Measurements from ENCODE around the gene TSPAN10. TPM values are rescaled to one million over a fixed set of nuclear protein-coding genes. Genes with fewer than 3 reads are reported as not detected.

The TSPAN10 gene
- total RNA-seq, 1 experiment from 2014 or later, result 1.2 TPM

GRCh38 chr17:81656118-81656743, 19.2 kb downstream of the TSPAN10 start, which contains the start of gene PDE6G:
TSS of gene PDE6G (minus strand) at chr17:81656542. CDS start at chr17:81653305, 3,237 bp downstream.
- DNase-seq, result no peak
- peaks cover 3% of the 10 kb centered on the region; the same call in 1 of the 2 replicates for H3K4me1 ChIP-seq (ENCODE audit: insufficient read depth, low read length)
- no peak within 1 kb of the TSS for H2BK20ac ChIP-seq (ENCODE audit: low read depth, low read length, poor library complexity, severe bottlenecking)
- H2BK12ac ChIP-seq (ENCODE audit: insufficient read length, low read depth, low read length), result no peak within 1 kb of the TSS
- no peak within 1 kb of the TSS for H3K18ac ChIP-seq (ENCODE audit: insufficient read length, low read depth, low read length)
- H3K4ac ChIP-seq (ENCODE audit: low read depth, low read length), result no peak within 1 kb of the TSS
- H3K14ac ChIP-seq (ENCODE audit: insufficient read depth, low read length), result no peak within 1 kb of the TSS; the same call in 1 of the 2 replicates
- no peak within 1 kb of the TSS for H2BK15ac ChIP-seq (ENCODE audit: low read depth, low read length)
- no peak for TF ChIP-seq CTCF (conservative IDR thresholded peaks at IDR 0.05)
- H3K4me2 ChIP-seq (ENCODE audit: insufficient read depth, insufficient read length, low read length), result no peak within 1 kb of the TSS
- H4K91ac ChIP-seq (ENCODE audit: insufficient read length, low read depth, low read length), result no peak within 1 kb of the TSS
- H2BK120ac ChIP-seq (ENCODE audit: low read depth, low read length, poor library complexity, severe bottlenecking), result no peak within 1 kb of the TSS
- H3K23me2 ChIP-seq (ENCODE audit: insufficient read length, low read depth, low read length, poor library complexity, severe bottlenecking), result peaks cover 4% of the 10 kb centered on the region
- no peaks in the 10 kb centered on the region for H3K79me2 ChIP-seq (ENCODE audit: insufficient read depth, low read length)
- Mint-ChIP-seq H3K9me3 (no peaks in the 10 kb centered on the region; a peak in 1 of 5 replicates), H3K27me3 (ENCODE audit: low read depth) (peaks cover 2% of the 10 kb centered on the region; the same call in 1 of the 2 replicates), H3K4me1 (peaks cover 10 to 17% of the 10 kb centered on the region in 2 experiments), H3K36me3 (ENCODE audit: insufficient read depth in 1 of 3, low read depth in 3 of 3) (no peaks in the 10 kb centered on the region), H3K27ac (peak within 1 kb of the TSS in 1 of 3 experiments; percentile 82; a peak in 1 of 7 replicates), H3K4me3 (no peak within 1 kb of the TSS; a peak in 1 of 5 replicates)
- no CpG with 5 or more reads among the region's 15 CpGs for WGBS (ENCODE audit: extremely low coverage, insufficient read length, low lambda C conversion rate)
- no peaks in the 10 kb centered on the region for H3K9me3 ChIP-seq (ENCODE audit: control insufficient read depth, low read depth, low read length)
- H2AK5ac ChIP-seq (ENCODE audit: insufficient read length, low read length), result no peak within 1 kb of the TSS
- H2AFZ ChIP-seq (ENCODE audit: low read length), result no peak within 1 kb of the TSS
- no peak within 1 kb of the TSS for H3K9ac ChIP-seq (ENCODE audit: extremely low read depth, insufficient read length, low read length)
- H3T11ph ChIP-seq (ENCODE audit: low read length), result no peak within 1 kb of the TSS
- no peak within 1 kb of the TSS for H3K56ac ChIP-seq (ENCODE audit: insufficient read length, low read depth, low read length)
- no peak within 1 kb of the TSS for H2BK5ac ChIP-seq (ENCODE audit: insufficient read length, low read length)
- H3K27ac ChIP-seq (ENCODE audit: insufficient read length, low read depth, low read length), result no peak within 1 kb of the TSS
- H3K79me1 ChIP-seq (ENCODE audit: insufficient read depth, low read depth, low read length, poor library complexity, severe bottlenecking), result no peaks in the 10 kb centered on the region
- H4K8ac ChIP-seq (replicated peaks; ENCODE audit: insufficient read length, low read depth, low read length), result no peak within 1 kb of the TSS
- H3K23ac ChIP-seq (ENCODE audit: insufficient read length, low read depth, low read length), result no peak within 1 kb of the TSS
- H4K5ac ChIP-seq (ENCODE audit: insufficient read length, low read depth, low read length), result no peak within 1 kb of the TSS
- H3K27me3 ChIP-seq (ENCODE audit: insufficient read depth, low read length), result no peaks in the 10 kb centered on the region
- no peaks in the 10 kb centered on the region for H4K20me1 ChIP-seq (ENCODE audit: control insufficient read depth, insufficient read depth, insufficient read length)

All from H9 (cell line).